Vagina (tissue), 2 donors: Measurements from ENCODE around the gene ARHGAP31.

Experiments used
- POLR2A ChIP-seq, 2 donors: fragments of 450-650 bp; IDR thresholded peaks; one replicate each; pipeline ENCODE4 v1.6.1; 2017; ENCODE audit warnings: antibody characterized with exemption in 2 of 2, mild to moderate bottlenecking in 2 of 2, moderate library complexity in 2 of 2
- POLR2AphosphoS5 ChIP-seq, 2 donors: sonication (generic); formaldehyde crosslinking; IDR thresholded peaks; one replicate each; pipeline ENCODE4 v1.9.0; 2017; ENCODE audit warnings: antibody characterized with exemption in 2 of 2, mild to moderate bottlenecking in 2 of 2, low read depth in 1 of 2; ENCODE audit not compliant: insufficient read depth in 1 of 2
- TF ChIP-seq, protein P1 (sequence below), 3 experiments: fragments of 450-650 bp in 2 of 3; fragments of 200-600 bp in 1 of 3; sonication (generic) in 1 of 3; IDR thresholded peaks; one replicate each; pipeline ENCODE4 v1.5.1; 2017 to 2019; ENCODE audit warnings: antibody characterized with exemption in 3 of 3, mild to moderate bottlenecking in 2 of 3, moderate library complexity in 2 of 3

DNA sequence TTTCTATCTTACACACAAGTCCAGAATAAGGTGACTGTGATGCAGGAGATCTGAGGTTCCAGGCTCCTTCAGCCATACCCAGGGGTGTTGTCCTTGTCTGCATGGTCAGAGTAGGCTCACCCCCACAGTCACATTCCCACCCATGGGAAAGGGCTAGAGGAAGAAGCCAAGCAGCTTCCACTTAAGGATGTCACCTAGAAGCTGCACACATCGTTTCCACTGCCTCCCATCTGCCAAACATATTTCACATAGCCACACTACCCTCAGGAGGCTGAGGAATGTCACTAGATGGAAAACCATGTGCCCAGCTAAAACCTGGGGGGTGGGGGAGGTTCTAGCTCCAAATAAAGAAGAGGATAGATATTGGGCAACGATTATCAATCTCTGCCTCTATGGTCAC lies 111.1 kb downstream of the ARHGAP31 start:
- TF ChIP-seq, protein P1, sequence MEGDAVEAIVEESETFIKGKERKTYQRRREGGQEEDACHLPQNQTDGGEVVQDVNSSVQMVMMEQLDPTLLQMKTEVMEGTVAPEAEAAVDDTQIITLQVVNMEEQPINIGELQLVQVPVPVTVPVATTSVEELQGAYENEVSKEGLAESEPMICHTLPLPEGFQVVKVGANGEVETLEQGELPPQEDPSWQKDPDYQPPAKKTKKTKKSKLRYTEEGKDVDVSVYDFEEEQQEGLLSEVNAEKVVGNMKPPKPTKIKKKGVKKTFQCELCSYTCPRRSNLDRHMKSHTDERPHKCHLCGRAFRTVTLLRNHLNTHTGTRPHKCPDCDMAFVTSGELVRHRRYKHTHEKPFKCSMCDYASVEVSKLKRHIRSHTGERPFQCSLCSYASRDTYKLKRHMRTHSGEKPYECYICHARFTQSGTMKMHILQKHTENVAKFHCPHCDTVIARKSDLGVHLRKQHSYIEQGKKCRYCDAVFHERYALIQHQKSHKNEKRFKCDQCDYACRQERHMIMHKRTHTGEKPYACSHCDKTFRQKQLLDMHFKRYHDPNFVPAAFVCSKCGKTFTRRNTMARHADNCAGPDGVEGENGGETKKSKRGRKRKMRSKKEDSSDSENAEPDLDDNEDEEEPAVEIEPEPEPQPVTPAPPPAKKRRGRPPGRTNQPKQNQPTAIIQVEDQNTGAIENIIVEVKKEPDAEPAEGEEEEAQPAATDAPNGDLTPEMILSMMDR (IDR thresholded peaks at IDR 0.05): no peak
- TF ChIP-seq POLR2AphosphoS5 (IDR thresholded peaks at IDR 0.05; ENCODE audit: insufficient read depth in 1 of 2, low read depth in 1 of 2) (no peak), POLR2A (IDR thresholded peaks at IDR 0.05) (no peak)
